ENCODE results near the gene PARD3B. TPM values are rescaled to one million over a fixed set of nuclear protein-coding genes. Genes with fewer than 3 reads are reported as not detected.

PARD3B gene
- total and polyA plus RNA-seq, 10 of the 15 experiments (the other 5 are each of a cell fraction or from before 2014, with no cell fraction given) = 0.01 to 0.54 (median 0.07) TPM; not detected in 7

- H3K27me3 ChIP-seq (replicated peaks in 1 of 2; ENCODE audit: control insufficient read depth in 2 of 2, insufficient read depth in 2 of 2, low read length in 1 of 2) = no peaks in the 10 kb centered on the region; a peak in 1 of 4 replicates
- ChIA-PET CTCF (no interaction called here), POLR2A (no interaction called here), RAD21 (ENCODE audit: unreplicated experiment) (no interaction called here), SMC1A (ENCODE audit: uncharacterized antibody, unreplicated experiment) (no interaction called here)
- no peak for FAIRE-seq
- BruUV-seq (replicated peaks) = no TSS peak
- H3K9me3 ChIP-seq (replicated peaks; ENCODE audit: control insufficient read depth, insufficient read depth, low read length) = no peaks in the 10 kb centered on the region
- no peak overlapping the region for H3K4me3 ChIP-seq
- peak; percentile 18; the same call in 1 of the 3 replicates for ATAC-seq
- H3K27ac ChIP-seq (ENCODE audit: control insufficient read depth, insufficient read depth) = no peak overlapping the region
- H3K9ac ChIP-seq (ENCODE audit: control insufficient read depth, insufficient read depth, low read length) = no peak overlapping the region
- H3K36me3 ChIP-seq (ENCODE audit: control insufficient read depth in 2 of 2, insufficient read depth in 2 of 2, low read length in 1 of 2) = no peaks in the 10 kb centered on the region
- intact Hi-C loops (cut with micrococcal nuclease; ENCODE audit: unreplicated experiment) = no loop called here
- 14% methylated on average over 6 of the region's 6 CpGs for WGBS (ENCODE audit: insufficient coverage, insufficient replicate concordance, low lambda C conversion rate, missing lambda C conversion rate)
- H3K4me1 ChIP-seq (ENCODE audit: control insufficient read depth, insufficient read depth, low read length) = no peaks in the 10 kb centered on the region
- no peak for DNase-seq (ENCODE audit: low read depth, low spot score)
- H4K20me1 ChIP-seq (ENCODE audit: control insufficient read depth, insufficient read depth) = no peaks in the 10 kb centered on the region
- in situ Hi-C loops (cut with MboI) = no loop called here
- H3K4me2 ChIP-seq (ENCODE audit: control insufficient read depth, insufficient read depth) = no peak overlapping the region
- no peak overlapping the region for H2AFZ ChIP-seq (ENCODE audit: control insufficient read depth, low read depth, low read length)
- H3K79me2 ChIP-seq (ENCODE audit: control insufficient read depth, insufficient read depth, low read length) = no peaks in the 10 kb centered on the region
- TF ChIP-seq SREBF2 (IDR thresholded peaks at IDR 0.05; ENCODE audit: low read length) (no peak), E2F8 (IDR thresholded peaks at IDR 0.05; ENCODE audit: low read depth, partially characterized antibody) (no peak), USF1 (IDR thresholded peaks at IDR 0.05; ENCODE audit: borderline replicate concordance, extremely low read length, insufficient read depth, low read depth, low read length) (no peak), TCF7 (IDR thresholded peaks at IDR 0.05; ENCODE audit: borderline replicate concordance) (no peak), MYB (IDR thresholded peaks at IDR 0.05; ENCODE audit: borderline replicate concordance, low read depth, low read length) (no peak), NRF1 (conservative IDR thresholded peaks at IDR 0.05; ENCODE audit: low read depth, low read length) (no peak), BCL11A (IDR thresholded peaks at IDR 0.05; ENCODE audit: low read depth, low read length) (no peak), TCF12 (IDR thresholded peaks at IDR 0.05; ENCODE audit: low read depth, low read length) (no peak), IKZF1 (conservative IDR thresholded peaks at IDR 0.05) (no peak), PAX8 (IDR thresholded peaks at IDR 0.05) (no peak), HDGF (IDR thresholded peaks at IDR 0.05) (no peak), JUNB (IDR thresholded peaks at IDR 0.05) (no peak), ETV6 (conservative IDR thresholded peaks at IDR 0.05 in 1 of 2, IDR thresholded peaks at IDR 0.05 in 1 of 2; ENCODE audit: borderline replicate concordance in 1 of 2, low read depth in 1 of 2) (no peak), TARDBP (IDR thresholded peaks at IDR 0.05; ENCODE audit: borderline replicate concordance) (no peak), ATF2 (IDR thresholded peaks at IDR 0.05; ENCODE audit: low read length) (no peak)
Observed at GRCh38 chr2:205461678-205462665, 916.7 kb downstream of the PARD3B start.
